ENCODE results near the gene SLC9A5. TPM values are rescaled to one million over a fixed set of nuclear protein-coding genes. Genes with fewer than 3 reads are reported as not detected.

The SLC9A5 gene
- total and polyA plus RNA-seq, 9 of the 15 experiments (the other 6 are each of a cell fraction or from before 2014, with no cell fraction given), result 0.06 to 3.1 (median 1.2) TPM

GRCh38 chr16:67282447-67282805, 33.6 kb downstream of the SLC9A5 start (continued):
- TF ChIP-seq, protein P1, sequence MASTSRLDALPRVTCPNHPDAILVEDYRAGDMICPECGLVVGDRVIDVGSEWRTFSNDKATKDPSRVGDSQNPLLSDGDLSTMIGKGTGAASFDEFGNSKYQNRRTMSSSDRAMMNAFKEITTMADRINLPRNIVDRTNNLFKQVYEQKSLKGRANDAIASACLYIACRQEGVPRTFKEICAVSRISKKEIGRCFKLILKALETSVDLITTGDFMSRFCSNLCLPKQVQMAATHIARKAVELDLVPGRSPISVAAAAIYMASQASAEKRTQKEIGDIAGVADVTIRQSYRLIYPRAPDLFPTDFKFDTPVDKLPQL (IDR thresholded peaks at IDR 0.05; ENCODE audit: extremely low read depth, insufficient read length), result no peak

DNA sequence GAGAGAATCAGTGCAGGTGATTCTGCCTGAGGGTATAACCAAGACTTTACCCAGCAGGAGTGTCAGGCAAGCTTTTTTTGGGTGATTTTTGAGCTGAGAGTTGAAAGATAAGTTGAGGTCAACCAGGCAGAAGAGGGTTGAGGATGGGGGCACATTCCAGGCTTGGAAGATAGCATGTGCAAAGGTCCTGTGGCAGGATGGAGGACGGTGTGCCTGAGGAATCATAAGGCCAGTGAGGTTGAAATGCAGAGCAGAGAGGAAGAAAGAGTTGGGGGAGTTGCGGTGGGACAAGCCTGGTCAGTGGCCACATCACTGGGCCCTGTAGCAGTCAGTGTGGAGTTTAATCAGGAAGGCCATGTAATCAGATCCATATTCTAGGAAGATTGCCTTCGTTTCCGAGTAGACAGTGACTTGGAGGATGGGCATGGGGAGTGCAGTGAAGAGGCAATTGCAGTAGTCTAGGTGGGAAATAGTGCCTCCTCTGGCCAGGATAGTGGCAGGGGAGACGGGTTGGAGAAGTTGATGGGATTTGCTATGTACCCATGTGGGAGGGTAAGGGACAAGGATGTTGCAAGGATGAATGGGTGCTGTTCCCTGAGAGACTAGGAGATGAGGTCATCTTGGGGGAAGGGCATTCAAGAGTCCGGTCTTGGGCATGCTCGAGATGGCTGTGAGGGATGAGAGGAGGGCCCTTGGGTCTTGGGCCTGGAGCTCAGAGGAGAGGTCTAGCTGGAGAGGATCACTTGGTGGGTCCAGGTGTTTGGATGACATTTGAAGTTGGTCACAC, 34.5 kb downstream of the SLC9A5 start:
- Histone ChIP-seq H3K36me3 (ENCODE audit: control insufficient read depth, insufficient read depth, low read length) (peaks cover 26% of the 10 kb centered on the region; the same call in 2 of the 3 replicates), H3K79me2 (ENCODE audit: control insufficient read depth, insufficient read depth, low read length) (peaks cover 19% of the 10 kb centered on the region), H2AFZ (ENCODE audit: low read depth, low read length) (no peak overlapping the region), H3K27ac (ENCODE audit: extremely low read depth, low read depth, low read length) (no peak overlapping the region), H4K20me1 (replicated peaks; ENCODE audit: control insufficient read depth, insufficient read depth, low read length) (no peaks in the 10 kb centered on the region), H3K27me3 (ENCODE audit: control insufficient read depth in 2 of 2, insufficient read depth in 2 of 2, low read length in 2 of 2) (no peaks in the 10 kb centered on the region), H3K4me1 (replicated peaks in 1 of 2; ENCODE audit: control insufficient read depth in 2 of 2, insufficient read depth in 2 of 2, low read length in 2 of 2) (peaks cover 9 to 42% of the 10 kb centered on the region in 2 experiments; a peak in 3 of 5 replicates), H3K9ac (ENCODE audit: insufficient read depth in 1 of 2, low read depth in 2 of 2, low read length in 2 of 2) (0 out of 4 replicates have a peak overlapping the region, but pooled peaks of 1 of the 2 experiments have one; percentile 3), H3K9me3 (replicated peaks; ENCODE audit: control insufficient read depth, insufficient read depth, low read depth, low read length) (no peaks in the 10 kb centered on the region), H3K4me2 (ENCODE audit: insufficient read depth, low read length) (no peak overlapping the region), H3K4me3 (no peak overlapping the region), H3K9me1 (ENCODE audit: control insufficient read depth, insufficient read depth, low read length) (peaks cover 3% of the 10 kb centered on the region)
- intact Hi-C loops (cut with micrococcal nuclease), result no loop called here
- ATAC-seq (no peak), DNase-seq (ENCODE audit: extremely low read depth in 1 of 4, low spot score in 3 of 4) (no peak), FAIRE-seq (no peak)
- peak; percentile 40; the same call in 1 of the 2 replicates for TF ChIP-seq SMARCA5 (IDR thresholded peaks at IDR 0.05)
- peak; percentile 26; the same call in 1 of the 2 replicates for TF ChIP-seq BCOR (IDR thresholded peaks at IDR 0.05)
- peak; percentile 35 to 45; a peak in 1 of 4 replicates for TF ChIP-seq KDM1A (IDR thresholded peaks at IDR 0.05)
- TF ChIP-seq MYBL2 (IDR thresholded peaks at IDR 0.05; ENCODE audit: low read depth), result no peak
- no peak for TF ChIP-seq MYBL2 (CRISPR knock-in tag; IDR thresholded peaks at IDR 0.05; ENCODE audit: borderline replicate concordance)
- TF ChIP-seq NRF1 (conservative IDR thresholded peaks at IDR 0.05 in 1 of 2, IDR thresholded peaks at IDR 0.05 in 1 of 2), result peak in 1 of 2 experiments; percentile 15; a peak in 1 of 4 replicates
- TF ChIP-seq ATF3 (IDR thresholded peaks at IDR 0.05), result peak; percentile 60
- TF ChIP-seq ATF3 (CRISPR knock-in tag; conservative IDR thresholded peaks at IDR 0.05), result no peak
- TF ChIP-seq RBBP5 (IDR thresholded peaks at IDR 0.05; ENCODE audit: borderline replicate concordance, insufficient read depth, low read length, poor library complexity, severe bottlenecking), result no peak
- TF ChIP-seq, protein P2, sequence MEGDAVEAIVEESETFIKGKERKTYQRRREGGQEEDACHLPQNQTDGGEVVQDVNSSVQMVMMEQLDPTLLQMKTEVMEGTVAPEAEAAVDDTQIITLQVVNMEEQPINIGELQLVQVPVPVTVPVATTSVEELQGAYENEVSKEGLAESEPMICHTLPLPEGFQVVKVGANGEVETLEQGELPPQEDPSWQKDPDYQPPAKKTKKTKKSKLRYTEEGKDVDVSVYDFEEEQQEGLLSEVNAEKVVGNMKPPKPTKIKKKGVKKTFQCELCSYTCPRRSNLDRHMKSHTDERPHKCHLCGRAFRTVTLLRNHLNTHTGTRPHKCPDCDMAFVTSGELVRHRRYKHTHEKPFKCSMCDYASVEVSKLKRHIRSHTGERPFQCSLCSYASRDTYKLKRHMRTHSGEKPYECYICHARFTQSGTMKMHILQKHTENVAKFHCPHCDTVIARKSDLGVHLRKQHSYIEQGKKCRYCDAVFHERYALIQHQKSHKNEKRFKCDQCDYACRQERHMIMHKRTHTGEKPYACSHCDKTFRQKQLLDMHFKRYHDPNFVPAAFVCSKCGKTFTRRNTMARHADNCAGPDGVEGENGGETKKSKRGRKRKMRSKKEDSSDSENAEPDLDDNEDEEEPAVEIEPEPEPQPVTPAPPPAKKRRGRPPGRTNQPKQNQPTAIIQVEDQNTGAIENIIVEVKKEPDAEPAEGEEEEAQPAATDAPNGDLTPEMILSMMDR (IDR thresholded peaks at IDR 0.05 in 2 of 3, conservative IDR thresholded peaks at IDR 0.05 in 1 of 3; ENCODE audit: insufficient read depth in 2 of 3, low read depth in 1 of 3, low read length in 3 of 3), result 0 out of 6 replicates have a peak, but pooled peaks of 1 of the 3 experiments have one; percentile 16
- ChIA-PET CTCF (ENCODE audit: low intra/inter-chr PET ratio) (no interaction called here), POLR2A (interaction anchor here (0.8 to 1.9 kb wide), 3 partner anchors 11 to 500 kb away, joined by 3 to 10 read pairs (median 3); no protein-coding TSS in a partner anchor)
- in situ Hi-C loops (cut with MboI), result no loop called here
- 64% methylated on average over 7 of the region's 7 CpGs for WGBS (ENCODE audit: insufficient coverage, low coverage, missing lambda C conversion rate)
- BruUV-seq (replicated peaks), result no TSS peak

All from K562 (cell line).